Measurements from ENCODE around the gene FLCN. TPM values are rescaled to one million over a fixed set of nuclear protein-coding genes. Genes with fewer than 3 reads are reported as not detected.
A peak's percentile ranks its signal among the peaks of the same experiment; 100 is the strongest.

The FLCN gene
- total and polyA plus RNA-seq, 2 experiments from 2014 or later: 12.1 to 36.6 TPM

DNA sequence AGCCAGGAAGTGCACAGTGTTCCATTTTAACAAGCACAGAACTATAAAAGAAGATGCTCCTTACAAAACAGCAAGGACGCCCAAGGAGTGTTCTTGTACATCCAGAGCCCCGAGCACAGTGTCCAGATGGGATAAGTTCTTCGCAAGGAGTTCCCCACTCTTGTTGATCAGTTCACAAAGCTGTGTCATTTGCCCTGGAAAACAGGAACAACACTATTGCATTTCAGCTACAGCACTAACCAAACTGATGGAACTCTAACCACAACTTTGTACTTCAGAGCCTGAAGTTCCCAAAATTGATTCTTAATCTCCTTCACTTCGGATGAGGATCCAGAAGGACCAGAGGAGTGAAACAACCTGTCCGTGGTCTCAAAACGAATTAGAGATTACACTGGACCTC lies 39.0 kb upstream of the FLCN start (continued):
- TF ChIP-seq, protein P1, sequence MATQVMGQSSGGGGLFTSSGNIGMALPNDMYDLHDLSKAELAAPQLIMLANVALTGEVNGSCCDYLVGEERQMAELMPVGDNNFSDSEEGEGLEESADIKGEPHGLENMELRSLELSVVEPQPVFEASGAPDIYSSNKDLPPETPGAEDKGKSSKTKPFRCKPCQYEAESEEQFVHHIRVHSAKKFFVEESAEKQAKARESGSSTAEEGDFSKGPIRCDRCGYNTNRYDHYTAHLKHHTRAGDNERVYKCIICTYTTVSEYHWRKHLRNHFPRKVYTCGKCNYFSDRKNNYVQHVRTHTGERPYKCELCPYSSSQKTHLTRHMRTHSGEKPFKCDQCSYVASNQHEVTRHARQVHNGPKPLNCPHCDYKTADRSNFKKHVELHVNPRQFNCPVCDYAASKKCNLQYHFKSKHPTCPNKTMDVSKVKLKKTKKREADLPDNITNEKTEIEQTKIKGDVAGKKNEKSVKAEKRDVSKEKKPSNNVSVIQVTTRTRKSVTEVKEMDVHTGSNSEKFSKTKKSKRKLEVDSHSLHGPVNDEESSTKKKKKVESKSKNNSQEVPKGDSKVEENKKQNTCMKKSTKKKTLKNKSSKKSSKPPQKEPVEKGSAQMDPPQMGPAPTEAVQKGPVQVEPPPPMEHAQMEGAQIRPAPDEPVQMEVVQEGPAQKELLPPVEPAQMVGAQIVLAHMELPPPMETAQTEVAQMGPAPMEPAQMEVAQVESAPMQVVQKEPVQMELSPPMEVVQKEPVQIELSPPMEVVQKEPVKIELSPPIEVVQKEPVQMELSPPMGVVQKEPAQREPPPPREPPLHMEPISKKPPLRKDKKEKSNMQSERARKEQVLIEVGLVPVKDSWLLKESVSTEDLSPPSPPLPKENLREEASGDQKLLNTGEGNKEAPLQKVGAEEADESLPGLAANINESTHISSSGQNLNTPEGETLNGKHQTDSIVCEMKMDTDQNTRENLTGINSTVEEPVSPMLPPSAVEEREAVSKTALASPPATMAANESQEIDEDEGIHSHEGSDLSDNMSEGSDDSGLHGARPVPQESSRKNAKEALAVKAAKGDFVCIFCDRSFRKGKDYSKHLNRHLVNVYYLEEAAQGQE (IDR thresholded peaks at IDR 0.05; ENCODE audit: unreplicated experiment): no peak
- no peak for TF ChIP-seq ZNF114 (CRISPR knock-in tag; IDR thresholded peaks at IDR 0.05)

DNA sequence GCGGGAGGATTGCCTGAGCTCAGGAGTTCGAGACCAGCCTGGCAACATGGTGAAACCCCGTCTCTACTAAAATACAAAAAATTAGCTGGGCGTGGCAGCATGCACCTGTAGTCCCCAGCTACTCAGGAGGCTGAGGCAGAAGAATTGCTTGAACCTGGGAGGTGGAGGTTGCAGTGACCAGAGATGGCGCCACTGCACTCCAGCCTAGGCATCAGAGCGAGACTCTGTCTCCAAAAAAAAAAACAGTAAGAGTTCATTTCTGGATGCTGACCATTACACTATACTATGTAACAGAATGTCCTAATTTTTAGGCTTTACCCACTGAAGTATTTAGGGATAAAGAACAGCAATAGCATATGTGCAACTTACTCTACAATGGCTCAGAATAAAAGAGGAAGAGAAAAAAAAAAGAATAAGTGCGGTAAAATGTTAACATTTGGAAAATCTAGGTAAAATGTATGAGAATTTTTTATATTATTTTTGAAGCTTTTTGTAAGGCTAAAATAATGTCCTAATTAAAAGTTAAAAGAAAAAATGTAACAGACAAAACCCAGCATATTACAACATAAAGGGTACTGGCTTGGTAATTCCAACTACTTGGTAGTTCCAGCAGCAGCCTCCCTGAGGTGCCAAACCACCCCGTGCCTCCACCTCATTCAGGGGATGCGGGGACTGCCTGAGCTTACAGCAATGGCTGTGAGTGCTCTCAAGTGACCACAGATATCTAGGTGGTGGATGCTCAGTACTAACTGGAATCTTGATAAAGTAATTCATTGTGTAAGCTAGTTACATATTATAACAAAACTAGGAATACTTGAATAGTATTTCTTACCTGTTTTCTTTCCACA lies 33.2 kb upstream of the FLCN start:
- H2AFZ ChIP-seq: no peak overlapping the region
- H3K36me3 ChIP-seq (ENCODE audit: insufficient read depth): peaks cover 49% of the 10 kb centered on the region
- Mint-ChIP-seq H3K27ac (no peak overlapping the region), H3K9me3 (no peaks in the 10 kb centered on the region), H3K36me3 (ENCODE audit: low read depth) (peaks cover 67% of the 10 kb centered on the region), H3K27me3 (ENCODE audit: insufficient read depth, low read depth, poor library complexity) (peaks cover 2% of the 10 kb centered on the region), H3K4me3 (no peak overlapping the region), H3K4me1 (no peaks in the 10 kb centered on the region)
- no peak overlapping the region for H3K4me3 ChIP-seq
- no peak overlapping the region for H3K4me2 ChIP-seq
- H3F3A ChIP-seq (replicated peaks; ENCODE audit: low read depth): peaks cover 12% of the 10 kb centered on the region; the same call in 1 of the 2 replicates
- no peak overlapping the region for H3K27ac ChIP-seq (ENCODE audit: low read depth)
- DNase-seq (ENCODE audit: low spot score) (peak; percentile 40), ATAC-seq (peak; percentile 67)
- TF ChIP-seq ZNF114 (CRISPR knock-in tag; IDR thresholded peaks at IDR 0.05): no peak
- TF ChIP-seq, protein P2, sequence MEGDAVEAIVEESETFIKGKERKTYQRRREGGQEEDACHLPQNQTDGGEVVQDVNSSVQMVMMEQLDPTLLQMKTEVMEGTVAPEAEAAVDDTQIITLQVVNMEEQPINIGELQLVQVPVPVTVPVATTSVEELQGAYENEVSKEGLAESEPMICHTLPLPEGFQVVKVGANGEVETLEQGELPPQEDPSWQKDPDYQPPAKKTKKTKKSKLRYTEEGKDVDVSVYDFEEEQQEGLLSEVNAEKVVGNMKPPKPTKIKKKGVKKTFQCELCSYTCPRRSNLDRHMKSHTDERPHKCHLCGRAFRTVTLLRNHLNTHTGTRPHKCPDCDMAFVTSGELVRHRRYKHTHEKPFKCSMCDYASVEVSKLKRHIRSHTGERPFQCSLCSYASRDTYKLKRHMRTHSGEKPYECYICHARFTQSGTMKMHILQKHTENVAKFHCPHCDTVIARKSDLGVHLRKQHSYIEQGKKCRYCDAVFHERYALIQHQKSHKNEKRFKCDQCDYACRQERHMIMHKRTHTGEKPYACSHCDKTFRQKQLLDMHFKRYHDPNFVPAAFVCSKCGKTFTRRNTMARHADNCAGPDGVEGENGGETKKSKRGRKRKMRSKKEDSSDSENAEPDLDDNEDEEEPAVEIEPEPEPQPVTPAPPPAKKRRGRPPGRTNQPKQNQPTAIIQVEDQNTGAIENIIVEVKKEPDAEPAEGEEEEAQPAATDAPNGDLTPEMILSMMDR (conservative IDR thresholded peaks at IDR 0.05; ENCODE audit: low read depth in 2 of 2): peak; percentile 68 to 69
- no peaks in the 10 kb centered on the region for H3K4me1 ChIP-seq (ENCODE audit: insufficient read depth)
- no peaks in the 10 kb centered on the region for H3K9me2 ChIP-seq (ENCODE audit: insufficient read depth)
- H3K27me3 ChIP-seq (ENCODE audit: insufficient read depth): no peaks in the 10 kb centered on the region
- peaks cover 28% of the 10 kb centered on the region for H4K20me1 ChIP-seq (replicated peaks; ENCODE audit: insufficient read depth)
- H3K79me2 ChIP-seq (replicated peaks; ENCODE audit: insufficient read depth): peaks cover 33% of the 10 kb centered on the region

DNA sequence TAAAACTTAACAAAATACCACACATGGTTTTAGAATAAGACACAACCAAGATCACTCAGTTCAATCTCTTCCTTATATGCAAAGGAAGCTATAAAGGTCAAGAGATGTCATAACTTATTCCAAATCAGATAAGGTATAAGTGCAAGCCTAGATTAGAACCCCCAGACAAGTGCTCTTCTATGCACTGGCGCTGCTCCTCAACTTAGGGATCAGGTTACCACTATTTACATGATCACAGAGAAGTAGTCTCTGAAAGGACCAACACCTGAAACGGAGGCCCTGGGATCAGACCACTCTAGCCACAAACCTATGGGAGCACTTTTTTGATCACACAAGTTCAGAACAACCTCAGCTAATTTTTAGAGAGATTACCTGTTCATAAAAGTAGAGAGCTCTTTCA lies 27.5 kb upstream of the FLCN start:
- H3K4me1 ChIP-seq (ENCODE audit: insufficient read depth): no peaks in the 10 kb centered on the region
- H2AFZ ChIP-seq: no peak overlapping the region
- 0 out of 2 replicates have a peak, but pooled peaks cover 6% of the 10 kb centered on the region for H3F3A ChIP-seq (replicated peaks; ENCODE audit: low read depth)
- H3K79me2 ChIP-seq (replicated peaks; ENCODE audit: insufficient read depth): no peaks in the 10 kb centered on the region
- no peaks in the 10 kb centered on the region for H3K27me3 Mint-ChIP-seq (ENCODE audit: insufficient read depth, low read depth, poor library complexity)
- H3K4me2 ChIP-seq: no peak overlapping the region
- H4K20me1 ChIP-seq (replicated peaks; ENCODE audit: insufficient read depth): peaks cover 5% of the 10 kb centered on the region
- ATAC-seq: peak; percentile 60
- DNase-seq (ENCODE audit: low spot score): peak; percentile 11
- no peak overlapping the region for H3K27ac ChIP-seq (ENCODE audit: low read depth)
- no peaks in the 10 kb centered on the region for H3K27me3 ChIP-seq (ENCODE audit: insufficient read depth)
- H3K27ac Mint-ChIP-seq: no peak overlapping the region
- peaks cover 70% of the 10 kb centered on the region for H3K36me3 ChIP-seq (ENCODE audit: insufficient read depth)
- no peak overlapping the region for H3K4me3 ChIP-seq
- H3K4me3 Mint-ChIP-seq: no peak overlapping the region
- H3K36me3 Mint-ChIP-seq (ENCODE audit: low read depth): peaks cover 72% of the 10 kb centered on the region
- H3K9me2 ChIP-seq (ENCODE audit: insufficient read depth): no peaks in the 10 kb centered on the region
- H3K4me1 Mint-ChIP-seq: peaks cover 4% of the 10 kb centered on the region; the same call in 2 of the 3 replicates
- H3K9me3 Mint-ChIP-seq: no peaks in the 10 kb centered on the region
- TF ChIP-seq EZH2phosphoT487 (IDR thresholded peaks at IDR 0.05; ENCODE audit: unreplicated experiment) (no peak), EZH2 (IDR thresholded peaks at IDR 0.05; ENCODE audit: low read depth, unreplicated experiment) (no peak), JUNB (IDR thresholded peaks at IDR 0.05; ENCODE audit: unreplicated experiment) (no peak), STAT1 (IDR thresholded peaks at IDR 0.05; ENCODE audit: unreplicated experiment) (no peak), ZNF114 (CRISPR knock-in tag; IDR thresholded peaks at IDR 0.05) (no peak), POLR2AphosphoS5 (IDR thresholded peaks at IDR 0.05; ENCODE audit: low read depth) (no peak), CREB1 (CRISPR knock-in tag; IDR thresholded peaks at IDR 0.05; ENCODE audit: low read depth) (no peak)
- TF ChIP-seq, protein P2 (conservative IDR thresholded peaks at IDR 0.05; ENCODE audit: low read depth in 2 of 2): no peak

Data from GM23338 (cell line).